ENCODE results near the gene AK1.
"Not testable (repeated sequence)": the region's sequence is repeated elsewhere in the genome, so short reads cannot be mapped to it uniquely, and the experiment has no call there.

AK1 gene

DNA sequence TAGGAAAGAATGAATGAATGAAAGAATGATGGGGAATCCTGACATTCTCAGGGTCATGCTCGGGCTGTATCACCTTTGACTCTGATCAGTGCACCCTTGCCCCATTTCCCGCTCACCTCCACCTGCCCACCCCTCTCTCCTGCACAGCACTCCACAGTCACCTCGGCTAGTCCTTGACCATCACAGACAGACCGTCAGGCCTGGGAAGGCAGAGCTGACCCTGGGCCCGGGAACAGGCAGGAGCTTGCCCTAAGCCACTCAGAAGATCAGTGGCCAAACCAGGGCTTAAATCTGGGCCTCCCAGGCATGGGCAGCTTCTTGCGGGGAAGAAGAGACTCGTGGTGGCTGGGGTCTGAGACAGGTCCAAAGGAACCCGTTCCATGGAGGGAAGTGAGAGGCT, 18.3 kb upstream of the AK1 start:
- Histone ChIP-seq H3K9ac (ENCODE audit: low read length) (peak overlapping the region; percentile 89), H3K27me3 (replicated peaks; ENCODE audit: control insufficient read depth, insufficient read depth, low read length) (no peaks in the 10 kb centered on the region), H3K36me3 (ENCODE audit: control insufficient read depth, insufficient read depth, low read length, severe bottlenecking) (peaks cover 52% of the 10 kb centered on the region), H3K9me3 (ENCODE audit: control insufficient read depth, low read length) (no peaks in the 10 kb centered on the region), H3K4me1 (ENCODE audit: control insufficient read depth, insufficient read depth, low read length) (peaks cover 32% of the 10 kb centered on the region), H3K4me3 (ENCODE audit: low read length) (peak overlapping the region; percentile 81)
- no peak for DNase-seq (ENCODE audit: low read depth)

- DNase-seq (ENCODE audit: low read depth), result no peak
- peaks cover 75% of the 10 kb centered on the region for H3K36me3 ChIP-seq (ENCODE audit: control insufficient read depth, insufficient read depth, low read length, severe bottlenecking)
- H3K4me3 ChIP-seq (ENCODE audit: low read length), result no peak overlapping the region
- H3K4me1 ChIP-seq (ENCODE audit: control insufficient read depth, insufficient read depth, low read length), result peaks cover 25% of the 10 kb centered on the region
- H3K9me3 ChIP-seq (ENCODE audit: control insufficient read depth, low read length), result no peaks in the 10 kb centered on the region
- no peaks in the 10 kb centered on the region for H3K27me3 ChIP-seq (replicated peaks; ENCODE audit: control insufficient read depth, insufficient read depth, low read length)
- no peak overlapping the region for H3K9ac ChIP-seq (ENCODE audit: low read length)
Observed at GRCh38 chr9:127893392-127893791, 15.9 kb upstream of the AK1 start.

DNA sequence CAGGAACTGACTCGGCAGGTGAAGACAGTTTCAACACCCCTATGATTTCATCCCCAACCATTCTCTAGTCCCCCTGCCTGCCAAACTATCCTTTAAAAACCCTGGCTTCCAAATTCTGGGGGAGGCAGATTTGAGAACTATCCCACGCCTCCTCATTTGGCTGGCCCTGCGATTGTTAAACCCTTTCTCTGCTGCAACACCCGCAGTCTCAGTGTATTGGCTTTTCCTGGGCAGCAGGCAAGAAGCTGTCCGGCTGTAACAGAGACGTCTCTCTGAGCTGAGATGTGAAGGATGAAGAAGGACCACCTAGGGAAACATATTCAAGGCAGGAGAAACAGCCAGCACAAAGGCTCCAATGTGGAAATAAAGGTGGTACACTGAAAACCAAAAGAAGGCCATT, 15.4 kb upstream of the AK1 start:
- no peak for DNase-seq (ENCODE audit: low read depth)
- Histone ChIP-seq H3K36me3 (ENCODE audit: control insufficient read depth, insufficient read depth, low read length, severe bottlenecking) (peaks cover 78% of the 10 kb centered on the region), H3K9ac (ENCODE audit: low read length) (no peak overlapping the region), H3K4me3 (ENCODE audit: low read length) (no peak overlapping the region), H3K27me3 (replicated peaks; ENCODE audit: control insufficient read depth, insufficient read depth, low read length) (no peaks in the 10 kb centered on the region), H3K4me1 (ENCODE audit: control insufficient read depth, insufficient read depth, low read length) (peaks cover 23% of the 10 kb centered on the region), H3K9me3 (ENCODE audit: control insufficient read depth, low read length) (no peaks in the 10 kb centered on the region)

- Histone ChIP-seq H3K4me3 (ENCODE audit: low read length) (no peak overlapping the region), H3K9ac (ENCODE audit: low read length) (no peak overlapping the region), H3K27me3 (replicated peaks; ENCODE audit: control insufficient read depth, insufficient read depth, low read length) (no peaks in the 10 kb centered on the region), H3K36me3 (ENCODE audit: control insufficient read depth, insufficient read depth, low read length, severe bottlenecking) (peaks cover 91% of the 10 kb centered on the region), H3K4me1 (ENCODE audit: control insufficient read depth, insufficient read depth, low read length) (peaks cover 3% of the 10 kb centered on the region), H3K9me3 (ENCODE audit: control insufficient read depth, low read length) (no peaks in the 10 kb centered on the region)
- no peak for DNase-seq (ENCODE audit: low read depth)
Observed at GRCh38 chr9:127890053-127890452, 12.6 kb upstream of the AK1 start.

DNA sequence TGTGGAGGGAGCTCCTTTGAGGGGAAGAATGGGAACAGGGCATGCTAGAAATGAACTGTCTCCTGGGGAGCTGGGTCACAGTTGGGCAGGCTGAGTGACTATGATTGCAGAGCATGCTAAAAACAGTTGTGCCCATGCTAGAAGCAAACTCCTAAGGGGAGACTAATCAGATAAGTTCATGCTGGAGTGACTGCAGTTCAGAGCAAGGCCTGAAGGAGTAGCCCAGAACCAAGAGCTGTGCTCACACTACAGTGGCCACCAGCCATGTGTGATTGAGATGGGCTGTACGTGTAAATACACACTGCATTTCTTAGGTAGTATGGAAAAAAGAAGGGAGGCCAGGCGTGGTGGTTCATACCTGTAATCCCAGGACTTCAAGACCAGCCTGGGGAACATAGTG, 10.3 kb upstream of the AK1 start:
- Histone ChIP-seq H3K27me3 (replicated peaks; ENCODE audit: control insufficient read depth, insufficient read depth, low read length) (no peaks in the 10 kb centered on the region), H3K36me3 (ENCODE audit: control insufficient read depth, insufficient read depth, low read length, severe bottlenecking) (peaks cover 81% of the 10 kb centered on the region), H3K4me3 (ENCODE audit: low read length) (no peak overlapping the region), H3K9ac (ENCODE audit: low read length) (no peak overlapping the region), H3K4me1 (ENCODE audit: control insufficient read depth, insufficient read depth, low read length) (peaks cover 8% of the 10 kb centered on the region), H3K9me3 (ENCODE audit: control insufficient read depth, low read length) (no peaks in the 10 kb centered on the region)
- no peak for DNase-seq (ENCODE audit: low read depth)

DNA sequence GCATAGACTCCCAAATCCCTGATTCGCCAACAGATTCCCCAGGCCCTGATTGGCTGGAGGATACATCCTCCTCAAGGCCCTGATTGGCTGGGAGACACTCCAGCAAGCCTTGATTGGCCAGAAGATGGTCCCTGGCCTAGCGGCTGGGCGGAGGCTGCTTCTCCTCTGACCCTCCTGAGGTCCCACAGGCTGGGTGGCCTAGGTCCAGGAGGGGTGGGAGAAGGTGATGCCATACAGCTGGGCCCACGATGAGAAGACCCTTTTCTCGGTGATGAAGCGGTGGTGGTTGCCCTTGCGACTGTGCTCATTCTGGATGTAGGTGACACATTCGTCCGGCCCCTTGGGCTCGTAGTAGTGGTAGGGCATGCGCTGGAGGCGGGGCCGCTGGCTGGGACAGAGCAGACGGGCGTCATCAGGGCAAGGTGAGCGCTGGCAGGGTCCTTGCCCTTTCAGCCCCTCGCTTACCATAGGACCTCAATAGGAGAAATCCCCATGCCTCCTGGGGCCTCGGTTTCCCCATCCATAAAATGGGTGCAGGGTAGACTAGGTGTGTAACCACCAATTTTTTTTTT, 9.0 kb upstream of the AK1 start:
- peaks cover 74% of the 10 kb centered on the region for H3K36me3 ChIP-seq (ENCODE audit: control insufficient read depth, insufficient read depth, low read length, severe bottlenecking)
- H3K27me3 ChIP-seq (replicated peaks; ENCODE audit: control insufficient read depth, insufficient read depth, low read length), result no peaks in the 10 kb centered on the region
- no peak overlapping the region for H3K4me3 ChIP-seq (ENCODE audit: low read length)
- H3K9ac ChIP-seq (ENCODE audit: low read length), result peak overlapping the region; percentile 9
- DNase-seq (ENCODE audit: low read depth), result no peak
- peaks cover 8% of the 10 kb centered on the region for H3K4me1 ChIP-seq (ENCODE audit: control insufficient read depth, insufficient read depth, low read length)
- no peaks in the 10 kb centered on the region for H3K9me3 ChIP-seq (ENCODE audit: control insufficient read depth, low read length)

DNA sequence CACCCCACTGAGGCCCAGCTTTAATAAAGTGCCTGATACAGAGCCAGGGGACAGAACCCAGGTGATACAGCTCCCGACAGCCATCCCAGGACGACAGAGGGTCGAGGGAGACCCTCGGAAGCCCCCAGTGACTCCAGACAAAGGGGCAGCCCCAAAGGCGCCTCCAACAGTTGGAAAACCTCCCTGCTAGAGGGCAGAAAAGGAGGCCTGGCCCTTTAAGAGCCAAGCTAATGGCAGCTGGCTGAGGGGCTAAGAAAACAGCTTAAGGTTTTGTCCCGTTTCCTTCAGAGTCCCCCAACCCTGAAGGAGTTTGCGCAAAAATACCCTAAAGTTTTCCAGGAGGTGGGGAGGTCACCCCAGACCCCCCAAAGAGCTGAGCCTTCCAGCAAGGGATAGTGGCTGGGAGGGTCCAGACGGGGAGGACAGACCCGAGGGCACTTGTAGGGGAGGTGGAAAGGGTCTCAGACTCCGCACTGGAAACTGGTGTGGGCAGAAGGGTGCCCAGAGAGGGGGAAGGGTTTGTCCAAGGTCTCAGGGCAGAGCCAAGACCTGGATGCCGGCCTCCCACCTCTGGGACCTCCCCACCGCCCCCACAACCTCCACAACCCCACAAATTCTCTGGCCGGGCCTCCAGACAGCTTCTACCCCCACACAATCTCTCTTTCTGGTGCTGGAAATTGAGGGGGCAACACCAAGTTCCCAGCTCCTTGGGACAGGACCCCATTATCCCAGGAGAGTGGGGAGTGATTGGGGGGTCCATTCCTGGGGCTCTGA, 8.2 kb upstream of the AK1 start:
- Histone ChIP-seq H3K36me3 (ENCODE audit: control insufficient read depth, insufficient read depth, low read length, severe bottlenecking) (peaks cover 66% of the 10 kb centered on the region), H3K4me3 (ENCODE audit: low read length) (no peak overlapping the region), H3K9me3 (ENCODE audit: control insufficient read depth, low read length) (no peaks in the 10 kb centered on the region), H3K4me1 (ENCODE audit: control insufficient read depth, insufficient read depth, low read length) (peaks cover 8% of the 10 kb centered on the region), H3K27me3 (replicated peaks; ENCODE audit: control insufficient read depth, insufficient read depth, low read length) (no peaks in the 10 kb centered on the region), H3K9ac (ENCODE audit: low read length) (peak overlapping the region; percentile 9)
- no peak for DNase-seq (ENCODE audit: low read depth)

- H3K9me3 ChIP-seq (ENCODE audit: control insufficient read depth, low read length), result no peaks in the 10 kb centered on the region
- peaks cover 8% of the 10 kb centered on the region for H3K4me1 ChIP-seq (ENCODE audit: control insufficient read depth, insufficient read depth, low read length)
- DNase-seq (ENCODE audit: low read depth), result no peak
- H3K27me3 ChIP-seq (replicated peaks; ENCODE audit: control insufficient read depth, insufficient read depth, low read length), result no peaks in the 10 kb centered on the region
- no peak overlapping the region for H3K4me3 ChIP-seq (ENCODE audit: low read length)
- H3K36me3 ChIP-seq (ENCODE audit: control insufficient read depth, insufficient read depth, low read length, severe bottlenecking), result peaks cover 60% of the 10 kb centered on the region
- H3K9ac ChIP-seq (ENCODE audit: low read length), result peak overlapping the region; percentile 9
Observed at GRCh38 chr9:127884976-127885490, 7.6 kb upstream of the AK1 start.

- no peaks in the 10 kb centered on the region for H3K9me3 ChIP-seq (ENCODE audit: control insufficient read depth, low read length)
- peaks cover 54% of the 10 kb centered on the region for H3K36me3 ChIP-seq (ENCODE audit: control insufficient read depth, insufficient read depth, low read length, severe bottlenecking)
- H3K9ac ChIP-seq (ENCODE audit: low read length), result no peak overlapping the region
- H3K27me3 ChIP-seq (replicated peaks; ENCODE audit: control insufficient read depth, insufficient read depth, low read length), result no peaks in the 10 kb centered on the region
- H3K4me3 ChIP-seq (ENCODE audit: low read length), result no peak overlapping the region
- H3K4me1 ChIP-seq (ENCODE audit: control insufficient read depth, insufficient read depth, low read length), result peaks cover 8% of the 10 kb centered on the region
- DNase-seq (ENCODE audit: low read depth), result no peak
Observed at GRCh38 chr9:127884427-127884911, 7.0 kb upstream of the AK1 start.

GRCh38 chr9:127883959-127884358, 6.5 kb upstream of the AK1 start:
- H3K36me3 ChIP-seq (ENCODE audit: control insufficient read depth, insufficient read depth, low read length, severe bottlenecking), result peaks cover 49% of the 10 kb centered on the region

GRCh38 chr9:127881715-127882114, 4.2 kb upstream of the AK1 start:
- Histone ChIP-seq H3K36me3 (ENCODE audit: control insufficient read depth, insufficient read depth, low read length, severe bottlenecking) (peaks cover 31% of the 10 kb centered on the region), H3K4me1 (ENCODE audit: control insufficient read depth, insufficient read depth, low read length) (peaks cover 23% of the 10 kb centered on the region)
- H3K4me3 ChIP-seq (ENCODE audit: low read length); DNase-seq (ENCODE audit: low read depth); H3K9me3 ChIP-seq (ENCODE audit: control insufficient read depth, low read length); H3K9ac ChIP-seq (ENCODE audit: low read length); H3K27me3 ChIP-seq (replicated peaks; ENCODE audit: control insufficient read depth, insufficient read depth, low read length): not testable (repeated sequence)

More at GRCh38 chr9:127883959-127884358, 6.5 kb upstream of the AK1 start:
- H3K4me3 ChIP-seq (ENCODE audit: low read length), result no peak overlapping the region
- no peaks in the 10 kb centered on the region for H3K9me3 ChIP-seq (ENCODE audit: control insufficient read depth, low read length)
- peaks cover 8% of the 10 kb centered on the region for H3K4me1 ChIP-seq (ENCODE audit: control insufficient read depth, insufficient read depth, low read length)
- no peak for DNase-seq (ENCODE audit: low read depth)
- no peaks in the 10 kb centered on the region for H3K27me3 ChIP-seq (replicated peaks; ENCODE audit: control insufficient read depth, insufficient read depth, low read length)
- H3K9ac ChIP-seq (ENCODE audit: low read length), result no peak overlapping the region

All from adipocyte (in vitro differentiated cells).